Tibial artery (tissue), 4 donors: ENCODE data around the gene EXD3.

Source experiments
- DNase-seq, 2 donors: peaks; one replicate each; pipeline ENCODE4 v3.0.0-alpha.2; 2019
- H3K27ac ChIP-seq, 2 donors: fragments of 200-600 bp; sonication (generic) in 1 of 2; 1 replicate in 1 of 2; 2 replicates in 1 of 2; pipeline ENCODE4 v1.5.1; 2018 to 2019; ENCODE audit warnings: mild to moderate bottlenecking in 1 of 2
- H3K27me3 ChIP-seq, 2 donors: fragments of 200-600 bp; sonication (generic) in 1 of 2; one replicate each; pipeline versions ENCODE4 v1.5.1 to v1.6.0; 2016 to 2019
- H3K36me3 ChIP-seq, 3 donors: fragments of 200-600 bp; sonication (generic) in 2 of 3; one replicate each; pipeline ENCODE4 v1.5.1; 2016 to 2019; ENCODE audit warnings: mild to moderate bottlenecking in 2 of 3
- H3K4me1 ChIP-seq, 4 donors: fragments of 200-600 bp; sonication (generic) in 2 of 4; 1 replicate in 3 of 4; 2 replicates in 1 of 4; pipeline ENCODE4 v1.5.1; 2016 to 2019
- H3K4me3 ChIP-seq, 2 donors: fragments of 200-600 bp; sonication (generic) in 1 of 2; 1 replicate in 1 of 2; 2 replicates in 1 of 2; pipeline ENCODE4 v1.5.1; 2018 to 2019; ENCODE audit warnings: mild to moderate bottlenecking in 2 of 2
- H3K9me3 ChIP-seq, 3 donors: fragments of 200-600 bp; sonication (generic) in 1 of 3; one replicate each; pipeline ENCODE4 v1.5.1; 2016 to 2019
- intact Hi-C: fragments of 100-400 bp; cut with DNase I; formaldehyde crosslinking; loops from one replicate; pipeline ENCODE4 v1.15.0; 2023; ENCODE audit warnings: low total_unique reads
- TF ChIP-seq, protein P1 (sequence below), 2 experiments: fragments of 200-600 bp in 1 of 2; fragments of 450-650 bp in 1 of 2; IDR thresholded peaks; one replicate each; pipeline ENCODE4 v1.5.1; 2017 to 2019; ENCODE audit warnings: antibody characterized with exemption in 2 of 2, mild to moderate bottlenecking in 1 of 2, moderate library complexity in 1 of 2

The EXD3 gene

DNA sequence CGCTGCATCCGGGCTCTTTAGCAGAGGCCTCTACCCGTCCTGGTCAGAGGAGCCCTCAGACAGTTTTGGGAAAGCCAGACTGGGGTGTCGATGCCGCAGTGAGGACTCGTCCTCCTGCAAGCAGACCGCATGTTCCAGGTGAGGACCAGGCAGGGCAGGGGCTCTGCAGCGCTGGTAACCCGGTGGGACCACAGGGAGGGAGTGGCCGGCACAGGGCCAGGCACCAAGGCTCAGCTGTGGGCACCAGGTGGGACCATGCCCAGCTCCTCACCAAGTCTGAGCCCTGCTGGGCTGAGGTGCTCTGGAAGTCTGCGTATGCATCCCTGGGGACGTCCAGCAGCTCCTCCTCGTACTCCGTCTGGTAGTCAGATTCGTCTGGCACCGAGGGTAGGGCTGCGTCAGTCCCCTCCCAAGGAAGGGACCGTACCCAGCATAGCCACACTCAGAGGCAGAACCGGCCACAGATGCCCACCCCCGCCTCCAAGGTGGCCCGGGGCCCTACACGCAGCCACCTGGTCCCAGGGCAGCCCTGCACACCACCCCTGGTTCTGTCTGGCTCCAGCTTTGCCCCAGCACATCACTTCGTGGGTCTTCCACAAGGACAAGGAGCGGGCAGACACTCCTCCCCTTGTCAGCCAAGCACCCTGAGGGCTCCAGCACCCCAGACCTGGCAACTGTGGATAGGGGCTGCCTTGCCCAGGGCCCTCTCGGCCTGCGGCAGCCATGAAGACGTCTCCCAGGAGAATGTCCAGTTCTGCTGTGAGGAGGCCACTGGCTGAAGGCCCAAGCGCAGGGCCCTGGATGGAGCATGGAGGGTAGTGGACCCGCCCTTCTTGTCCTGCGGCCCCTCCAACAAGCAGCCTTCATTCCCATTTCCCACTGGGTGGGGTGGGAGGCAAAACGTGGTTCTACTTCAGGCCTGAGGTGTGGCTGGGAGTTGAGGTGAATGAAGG, 37.7 kb upstream of the EXD3 start:
- no peak overlapping the region for H3K27ac ChIP-seq
- TF ChIP-seq, protein P1, sequence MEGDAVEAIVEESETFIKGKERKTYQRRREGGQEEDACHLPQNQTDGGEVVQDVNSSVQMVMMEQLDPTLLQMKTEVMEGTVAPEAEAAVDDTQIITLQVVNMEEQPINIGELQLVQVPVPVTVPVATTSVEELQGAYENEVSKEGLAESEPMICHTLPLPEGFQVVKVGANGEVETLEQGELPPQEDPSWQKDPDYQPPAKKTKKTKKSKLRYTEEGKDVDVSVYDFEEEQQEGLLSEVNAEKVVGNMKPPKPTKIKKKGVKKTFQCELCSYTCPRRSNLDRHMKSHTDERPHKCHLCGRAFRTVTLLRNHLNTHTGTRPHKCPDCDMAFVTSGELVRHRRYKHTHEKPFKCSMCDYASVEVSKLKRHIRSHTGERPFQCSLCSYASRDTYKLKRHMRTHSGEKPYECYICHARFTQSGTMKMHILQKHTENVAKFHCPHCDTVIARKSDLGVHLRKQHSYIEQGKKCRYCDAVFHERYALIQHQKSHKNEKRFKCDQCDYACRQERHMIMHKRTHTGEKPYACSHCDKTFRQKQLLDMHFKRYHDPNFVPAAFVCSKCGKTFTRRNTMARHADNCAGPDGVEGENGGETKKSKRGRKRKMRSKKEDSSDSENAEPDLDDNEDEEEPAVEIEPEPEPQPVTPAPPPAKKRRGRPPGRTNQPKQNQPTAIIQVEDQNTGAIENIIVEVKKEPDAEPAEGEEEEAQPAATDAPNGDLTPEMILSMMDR (IDR thresholded peaks at IDR 0.05) = no peak
- H3K9me3 ChIP-seq = no peaks in the 10 kb centered on the region
- DNase-seq = peak; percentile 20 to 68
- no peaks in the 10 kb centered on the region for H3K27me3 ChIP-seq
- H3K4me3 ChIP-seq = no peak overlapping the region
- peaks cover 6 to 43% (median 39%) of the 10 kb centered on the region in 4 donors for H3K4me1 ChIP-seq
- H3K36me3 ChIP-seq = peaks cover 5 to 41% (median 14%) of the 10 kb centered on the region in 3 donors
- intact Hi-C loops = loop anchor here (10.0 kb wide), 1 partner anchor 74 kb away; no protein-coding TSS in a partner anchor

DNA sequence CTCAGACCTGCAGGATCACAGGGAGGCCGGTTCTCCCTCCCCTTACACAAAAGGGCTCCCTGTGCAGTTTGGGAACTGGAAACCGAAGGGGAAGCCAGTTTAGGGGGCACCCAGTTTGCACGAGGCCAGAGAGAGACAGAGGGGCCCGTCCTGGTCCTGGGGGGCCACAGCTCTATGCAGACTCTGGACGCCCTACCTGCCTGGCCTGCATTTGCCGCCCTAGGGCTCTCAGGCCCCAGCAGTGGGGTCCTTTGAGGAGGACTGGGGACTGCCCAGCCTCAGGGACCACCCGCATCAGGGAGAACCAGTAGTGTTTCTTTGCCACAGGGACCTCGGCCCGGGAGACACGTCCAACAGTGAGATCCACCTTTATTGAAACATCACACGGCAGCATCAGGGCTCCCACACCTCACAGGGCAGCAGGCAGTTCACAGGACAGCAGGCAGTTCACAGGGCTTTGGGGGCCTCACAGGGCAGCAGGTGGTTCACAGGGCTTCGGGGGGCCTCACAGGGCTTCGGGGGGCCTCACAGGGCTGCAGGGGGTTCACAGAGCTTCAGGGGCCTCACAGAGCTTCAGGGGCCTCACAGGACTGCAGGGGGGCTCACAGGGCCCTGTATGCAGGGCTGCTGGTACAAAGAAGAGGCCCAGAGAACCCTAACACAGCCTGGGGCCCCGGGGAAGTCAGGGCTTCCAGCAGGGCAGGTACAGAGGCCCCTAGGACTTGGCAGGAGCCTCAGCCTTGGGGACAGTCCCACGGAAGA, 36.8 kb upstream of the EXD3 start:
- Histone ChIP-seq H3K27ac (peak overlapping the region; percentile 67 to 86), H3K27me3 (no peaks in the 10 kb centered on the region), H3K36me3 (peaks cover 6 to 49% (median 23%) of the 10 kb centered on the region in 3 donors), H3K4me1 (peaks cover 6 to 52% (median 48%) of the 10 kb centered on the region in 4 donors), H3K9me3 (no peaks in the 10 kb centered on the region), H3K4me3 (peak overlapping the region; percentile 75 to 95)
- TF ChIP-seq, protein P1 (IDR thresholded peaks at IDR 0.05) = no peak
- intact Hi-C loops = loop anchor here (10.0 kb wide), 1 partner anchor 75 kb away; no protein-coding TSS in a partner anchor
- DNase-seq = peak; percentile 33 to 72

DNA sequence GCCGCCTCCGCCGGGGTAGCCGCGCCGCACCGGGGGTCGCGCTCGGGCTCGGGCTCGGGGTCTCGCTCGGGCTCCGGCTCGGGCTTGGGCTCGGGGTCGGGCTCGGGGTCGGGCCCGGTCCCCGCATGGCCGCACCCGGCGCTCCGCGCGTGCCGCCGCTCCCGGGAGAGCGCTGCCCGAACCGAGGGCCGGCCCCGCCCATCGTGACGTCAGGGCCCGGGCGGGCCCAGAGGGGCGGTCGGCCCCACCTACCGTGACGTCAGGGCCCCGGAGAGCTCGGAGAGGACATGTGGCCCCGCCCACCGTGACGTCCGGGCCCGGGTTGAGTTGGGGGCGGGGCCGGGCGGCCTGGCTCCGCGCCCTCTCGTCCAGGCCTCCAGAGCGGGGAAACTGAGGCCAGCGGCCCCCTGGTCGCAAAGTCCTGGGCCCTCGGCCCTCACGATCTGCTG, 36.2 kb upstream of the EXD3 start, which contains the start of gene NSMF:
Gene NSMF, minus strand, starts transcription at position 183 of the 449 bp plus-strand sequence. CDS start 232 bp downstream, outside the sequence.
- Histone ChIP-seq H3K27me3 (no peaks in the 10 kb centered on the region), H3K4me3 (peak within 1 kb of the TSS; percentile 75 to 95), H3K36me3 (peaks cover 6 to 49% (median 23%) of the 10 kb centered on the region in 3 donors), H3K4me1 (peaks cover 6 to 58% (median 54%) of the 10 kb centered on the region in 4 donors), H3K9me3 (no peaks in the 10 kb centered on the region), H3K27ac (peak within 1 kb of the TSS; percentile 85 to 86)
- peak; percentile 93 to 96 for DNase-seq
- TF ChIP-seq, protein P1 (IDR thresholded peaks at IDR 0.05) = peak in 1 of 2 experiments; percentile 13
- intact Hi-C loops = no loop called here

DNA sequence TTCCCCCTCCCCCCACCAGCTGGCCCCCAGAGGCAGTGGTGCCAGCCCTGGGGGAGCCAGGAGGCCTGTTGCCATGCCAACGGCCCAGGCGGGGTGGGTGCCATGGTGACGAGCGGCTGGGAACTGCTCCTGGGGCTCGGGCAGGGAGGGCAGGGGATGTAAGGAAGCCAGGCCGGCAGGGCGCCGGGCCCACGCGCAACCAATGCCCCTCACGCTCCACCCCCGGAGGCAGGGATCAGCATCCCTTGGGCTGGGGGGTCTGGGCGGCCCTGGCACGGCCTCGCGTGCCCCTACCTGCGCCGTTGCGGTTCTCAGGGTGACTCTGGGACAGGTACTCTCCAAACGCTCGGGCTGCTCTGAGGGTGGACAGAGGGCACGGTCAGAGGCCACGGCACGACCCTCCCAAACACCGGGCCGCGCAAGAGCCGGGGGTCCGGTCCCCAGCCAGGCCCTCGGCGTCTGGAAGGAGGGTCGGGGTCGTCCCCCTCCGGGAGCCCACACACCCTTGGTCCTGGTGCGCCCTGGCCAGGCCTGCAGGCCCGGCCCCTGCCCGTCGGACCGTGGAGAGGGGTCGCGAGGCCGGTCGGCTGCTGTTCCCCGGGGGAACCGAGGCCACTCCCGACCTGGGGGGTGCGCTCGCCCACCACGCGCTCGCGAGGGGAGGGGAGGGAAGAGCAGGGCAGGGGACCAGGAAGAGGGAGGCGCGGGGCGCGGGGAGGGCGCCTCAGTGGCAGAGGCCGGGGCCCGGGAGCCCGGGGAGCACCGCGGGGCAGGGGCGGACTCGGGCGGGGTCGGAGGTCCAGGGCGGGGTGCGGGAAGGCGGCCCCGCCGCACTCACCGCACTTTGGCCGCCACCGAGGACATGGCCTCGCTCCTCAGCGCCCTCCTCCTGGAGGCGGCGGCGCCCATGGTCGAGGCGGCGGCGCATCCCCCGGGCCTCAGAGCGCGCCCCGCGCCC, 35.5 kb upstream of the EXD3 start:
- no peaks in the 10 kb centered on the region for H3K9me3 ChIP-seq
- TF ChIP-seq, protein P1 (IDR thresholded peaks at IDR 0.05) = no peak
- intact Hi-C loops = no loop called here
- no peaks in the 10 kb centered on the region for H3K27me3 ChIP-seq
- H3K36me3 ChIP-seq = peaks cover 6 to 43% (median 23%) of the 10 kb centered on the region in 3 donors
- peak; percentile 33 to 80 for DNase-seq
- peaks cover 6 to 60% (median 56%) of the 10 kb centered on the region in 4 donors for H3K4me1 ChIP-seq
- H3K4me3 ChIP-seq = peak overlapping the region; percentile 75 to 95
- peak overlapping the region; percentile 85 to 86 for H3K27ac ChIP-seq
